LNCAP (cell line): ENCODE data around the gene UCHL3.

Experiments used
- CTCF ChIP-seq: fragments of 450-650 bp; IDR thresholded peaks from 2 replicates; pipeline ENCODE4 v1.5.1; 2017; ENCODE audit warnings: mild to moderate bottlenecking

Gene UCHL3

GRCh38 chr13:75645141-75645540, 95.5 kb downstream of the UCHL3 start:
- TF ChIP-seq CTCF: no peak

- TF ChIP-seq CTCF: no peak
These were observed 97.7 kb downstream of the UCHL3 start for GRCh38 chr13:75647126-75647784.

GRCh38 chr13:75648446-75648845, 98.9 kb downstream of the UCHL3 start:
- no peak for TF ChIP-seq CTCF

GRCh38 chr13:75651013-75651412, 101.4 kb downstream of the UCHL3 start:
- no peak for TF ChIP-seq CTCF

- TF ChIP-seq CTCF: no peak
These were observed 103.1 kb downstream of the UCHL3 start for GRCh38 chr13:75652726-75653125.
